ENCODE measurements around the gene TMEM184B.

DNA sequence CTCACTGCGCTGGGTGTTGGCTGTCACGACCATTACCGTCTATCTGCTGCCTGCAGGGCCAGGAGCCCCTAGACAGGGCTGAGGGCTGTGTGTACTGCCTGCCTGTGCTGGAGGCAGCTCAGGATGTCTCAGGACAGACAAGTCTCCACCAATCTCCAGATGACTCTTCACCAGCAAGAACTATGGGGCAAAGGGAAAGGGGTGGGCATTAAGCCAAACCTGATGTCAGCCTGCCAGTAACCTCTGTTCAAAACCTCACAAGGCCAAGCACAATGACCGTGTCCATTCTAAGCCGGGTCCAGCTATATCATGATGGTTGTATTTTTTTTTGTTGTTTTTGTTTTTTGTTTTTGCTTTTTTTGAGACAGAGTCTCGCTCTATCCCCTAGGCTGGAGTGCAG is 39.4 kb downstream of the TMEM184B start:
- TF ChIP-seq, protein P1, sequence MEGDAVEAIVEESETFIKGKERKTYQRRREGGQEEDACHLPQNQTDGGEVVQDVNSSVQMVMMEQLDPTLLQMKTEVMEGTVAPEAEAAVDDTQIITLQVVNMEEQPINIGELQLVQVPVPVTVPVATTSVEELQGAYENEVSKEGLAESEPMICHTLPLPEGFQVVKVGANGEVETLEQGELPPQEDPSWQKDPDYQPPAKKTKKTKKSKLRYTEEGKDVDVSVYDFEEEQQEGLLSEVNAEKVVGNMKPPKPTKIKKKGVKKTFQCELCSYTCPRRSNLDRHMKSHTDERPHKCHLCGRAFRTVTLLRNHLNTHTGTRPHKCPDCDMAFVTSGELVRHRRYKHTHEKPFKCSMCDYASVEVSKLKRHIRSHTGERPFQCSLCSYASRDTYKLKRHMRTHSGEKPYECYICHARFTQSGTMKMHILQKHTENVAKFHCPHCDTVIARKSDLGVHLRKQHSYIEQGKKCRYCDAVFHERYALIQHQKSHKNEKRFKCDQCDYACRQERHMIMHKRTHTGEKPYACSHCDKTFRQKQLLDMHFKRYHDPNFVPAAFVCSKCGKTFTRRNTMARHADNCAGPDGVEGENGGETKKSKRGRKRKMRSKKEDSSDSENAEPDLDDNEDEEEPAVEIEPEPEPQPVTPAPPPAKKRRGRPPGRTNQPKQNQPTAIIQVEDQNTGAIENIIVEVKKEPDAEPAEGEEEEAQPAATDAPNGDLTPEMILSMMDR (conservative IDR thresholded peaks at IDR 0.05; ENCODE audit: low read length), result no peak
- TF ChIP-seq EZH2phosphoT487 (IDR thresholded peaks at IDR 0.05; ENCODE audit: borderline replicate concordance), result no peak

All from Loucy (cell line).